Mucosa of gallbladder (tissue), 1 donor: Measurements from ENCODE around the gene SETMAR. TPM values are rescaled to one million over a fixed set of nuclear protein-coding genes. Genes with fewer than 3 reads are reported as not detected.
"Not testable (repeated sequence)": the region's sequence is repeated elsewhere in the genome, so short reads cannot be mapped to it uniquely, and the experiment has no call there.

ENCODE experiments used
- DNase-seq: peaks from one replicate; pipeline ENCODE4 v3.0.0-alpha.2; 2020; ENCODE audit warnings: low spot score
- total RNA-seq: library from RNA; stranded (reverse); gene quantifications from one replicate; pipeline ENCODE4 v1.2.1, GENCODE V29; 2021
- donor health status: DM: no; HTN: no; CAD: no.

Gene SETMAR
- total RNA-seq, result 21.9 TPM

- peak; percentile 90 for DNase-seq
These were observed at the start of gene SETMAR for GRCh38 chr3:4303187-4304123. TSS of gene SETMAR (plus strand) at chr3:4303369. CDS start at chr3:4303371, 2 bp downstream.

GRCh38 chr3:4261406-4261805 lies 41.8 kb upstream of the SETMAR start:
- DNase-seq, result no peak

GRCh38 chr3:4264040-4264439 lies 39.1 kb upstream of the SETMAR start:
- no peak for DNase-seq

- no peak for DNase-seq
These were observed 32.4 kb upstream of the SETMAR start for GRCh38 chr3:4270720-4271119.

GRCh38 chr3:4271834-4272233 lies 31.3 kb upstream of the SETMAR start:
- no peak for DNase-seq

- no peak for DNase-seq
These were observed 23.6 kb upstream of the SETMAR start for GRCh38 chr3:4279516-4280105.

- no peak for DNase-seq
These were observed 21.2 kb upstream of the SETMAR start for GRCh38 chr3:4281991-4282390.

GRCh38 chr3:4284865-4285264 lies 18.3 kb upstream of the SETMAR start:
- DNase-seq, result no peak

GRCh38 chr3:4289044-4289443 lies 14.1 kb upstream of the SETMAR start:
- no peak for DNase-seq

- DNase-seq, result peak; percentile 43
These were observed 12.8 kb upstream of the SETMAR start for GRCh38 chr3:4290272-4290893.

GRCh38 chr3:4292301-4292700 lies 10.9 kb upstream of the SETMAR start:
- no peak for DNase-seq

- DNase-seq, result no peak
These were observed 8.4 kb upstream of the SETMAR start for GRCh38 chr3:4294616-4295327.

GRCh38 chr3:4296454-4296853 lies 6.7 kb upstream of the SETMAR start:
- DNase-seq, result not testable (repeated sequence)

- DNase-seq, result no peak
These were observed 5.7 kb upstream of the SETMAR start for GRCh38 chr3:4297486-4297885.

- no peak for DNase-seq
These were observed 422 bp upstream of the SETMAR start for GRCh38 chr3:4302747-4303146.

GRCh38 chr3:4305210-4305609 lies 2.0 kb downstream of the SETMAR start:
- not testable (repeated sequence) for DNase-seq

GRCh38 chr3:4306091-4306490 lies 2.9 kb downstream of the SETMAR start:
- DNase-seq, result no peak

- DNase-seq, result no peak
These were observed 3.7 kb downstream of the SETMAR start for GRCh38 chr3:4306860-4307259.

- DNase-seq, result no peak
These were observed 6.4 kb downstream of the SETMAR start for GRCh38 chr3:4309491-4310128.

- DNase-seq, result no peak
These were observed 7.8 kb downstream of the SETMAR start for GRCh38 chr3:4310971-4311370.

- DNase-seq, result no peak
These were observed 8.3 kb downstream of the SETMAR start for GRCh38 chr3:4311496-4311895.
